CD1c-positive myeloid dendritic cell (primary cell): ENCODE measurements around the gene TSPAN3.

Source experiments
- DNase-seq: peaks from one replicate; pipeline ENCODE4 v3.0.0-alpha.2; 2016; ENCODE audit errors: extremely low spot score

Gene TSPAN3

GRCh38 chr15:77033729-77034671 lies 36.9 kb downstream of the TSPAN3 start:
- DNase-seq: no peak

GRCh38 chr15:77033417-77033728 lies 37.5 kb downstream of the TSPAN3 start:
- DNase-seq: no peak

GRCh38 chr15:77032647-77033416 lies 38.1 kb downstream of the TSPAN3 start:
- no peak for DNase-seq

- no peak for DNase-seq
These were observed 38.8 kb downstream of the TSPAN3 start for GRCh38 chr15:77032052-77032646.

GRCh38 chr15:77031376-77032050 lies 39.4 kb downstream of the TSPAN3 start:
- DNase-seq: peak; percentile 32

GRCh38 chr15:77030928-77031375 lies 40.0 kb downstream of the TSPAN3 start:
- no peak for DNase-seq

- no peak for DNase-seq
These were observed 40.6 kb downstream of the TSPAN3 start for GRCh38 chr15:77030048-77030927.

GRCh38 chr15:77029166-77030047 lies 41.5 kb downstream of the TSPAN3 start:
- DNase-seq: no peak

- DNase-seq: no peak
These were observed 42.3 kb downstream of the TSPAN3 start for GRCh38 chr15:77028451-77029165.

GRCh38 chr15:77027697-77028450 lies 43.0 kb downstream of the TSPAN3 start:
- DNase-seq: no peak

GRCh38 chr15:77027111-77027696 lies 43.7 kb downstream of the TSPAN3 start:
- no peak for DNase-seq

GRCh38 chr15:77026501-77027110 lies 44.3 kb downstream of the TSPAN3 start:
- DNase-seq: no peak

GRCh38 chr15:77025941-77026411 lies 44.9 kb downstream of the TSPAN3 start:
- no peak for DNase-seq

GRCh38 chr15:77025083-77025901 lies 45.6 kb downstream of the TSPAN3 start:
- DNase-seq: no peak

GRCh38 chr15:77024273-77025082 lies 46.4 kb downstream of the TSPAN3 start:
- peak; percentile 60 for DNase-seq
